H1 (cell line): ENCODE data around the gene COPS6. TPM values are rescaled to one million over a fixed set of nuclear protein-coding genes. Genes with fewer than 3 reads are reported as not detected.

Source experiments
- CTCF ChIA-PET: fragments of 300-600 bp; sonication (Branson Sonifier 250); formaldehyde crosslinking; loops from one replicate; lab custom pipeline; 2021; ENCODE audit not compliant: partially characterized antibody; lab: Charles Lee
- POLR2A ChIA-PET: fragments of 300-600 bp; sonication (Branson Sonifier 250); formaldehyde crosslinking; loops from one replicate; lab custom pipeline; 2021; ENCODE audit warnings: inconsistent platforms; ENCODE audit not compliant: partially characterized antibody; lab: Charles Lee
- DNase-seq, 2 experiments: peaks; one replicate each; pipeline versions ENCODE4 v3.0.0 to v3.0.0-alpha.2; 2010 to 2022; ENCODE audit warnings: low spot score in 2 of 2, low read depth in 1 of 2, mixed read lengths in 1 of 2
- FAIRE-seq: peaks from 2 replicates; lab custom pipeline; 2011; peaks lifted over from hg19 to GRCh38; lab: Jason Lieb, UNC
- H2AFZ ChIP-seq: 2 replicates; pipeline ENCODE4 v1.8.1; 2012; ENCODE audit warnings: low read length, inconsistent platforms
- H2AK5ac ChIP-seq: 2 replicates; pipeline ENCODE4 v1.6.1; 2013; ENCODE audit warnings: low read depth, low read length
- H2BK120ac ChIP-seq: replicated peaks from 2 replicates; pipeline ENCODE3; 2013; ENCODE audit warnings: low read depth, low read length, inconsistent platforms
- H2BK12ac ChIP-seq: 2 replicates; pipeline ENCODE4 v1.6.1; 2013; ENCODE audit warnings: low read depth, low read length
- H2BK15ac ChIP-seq: 2 replicates; pipeline ENCODE4 v1.6.1; 2013; ENCODE audit warnings: low read length
- H2BK20ac ChIP-seq: 2 replicates; pipeline ENCODE4 v1.6.1; 2013; ENCODE audit warnings: low read length
- H2BK5ac ChIP-seq: 2 replicates; pipeline ENCODE4 v1.6.1; 2013; ENCODE audit warnings: low read depth, low read length
- H3K14ac ChIP-seq: 2 replicates; pipeline ENCODE4 v1.6.1; 2013; ENCODE audit warnings: inconsistent platforms; ENCODE audit not compliant: insufficient read length
- H3K18ac ChIP-seq: 2 replicates; pipeline ENCODE4 v1.6.1; 2013; ENCODE audit warnings: low read length; ENCODE audit errors: extremely low read depth
- H3K23ac ChIP-seq: 2 replicates; pipeline ENCODE4 v1.6.1; 2013; ENCODE audit warnings: inconsistent platforms; ENCODE audit not compliant: insufficient read length
- H3K23me2 ChIP-seq: 2 replicates; pipeline ENCODE4 v1.6.1; 2013; ENCODE audit warnings: low read depth, low read length
- H3K27ac ChIP-seq: 2 replicates; pipeline ENCODE4 v1.6.1; 2011; ENCODE audit warnings: low read depth, low read length, inconsistent platforms
- H3K27me3 ChIP-seq, 4 experiments: replicated peaks in 1 of 4; 1 replicate in 1 of 4; 2 replicates in 3 of 4; pipeline versions ENCODE4 v1.6.1 to v1.8.1; 2011 to 2013; ENCODE audit warnings: low read length in 3 of 4, mild to moderate bottlenecking in 3 of 4, inconsistent platforms in 2 of 4, mixed read lengths in 2 of 4, moderate library complexity in 1 of 4; ENCODE audit not compliant: control insufficient read depth in 3 of 4, insufficient read depth in 3 of 4; ENCODE audit errors: extremely low read depth in 1 of 4
- H3K36me3 ChIP-seq, 4 experiments: 2 replicates each; pipeline versions ENCODE4 v1.6.1 to v1.8.1; 2011 to 2013; ENCODE audit warnings: mild to moderate bottlenecking in 4 of 4, low read length in 3 of 4, moderate library complexity in 2 of 4, control low read depth in 1 of 4, inconsistent platforms in 1 of 4; ENCODE audit not compliant: insufficient read depth in 4 of 4, control insufficient read depth in 2 of 4
- H3K4ac ChIP-seq: replicated peaks from 2 replicates; pipeline ENCODE3; 2013; ENCODE audit warnings: low read length, low read depth, mixed read lengths, inconsistent platforms; ENCODE audit not compliant: insufficient read length
- H3K4me1 ChIP-seq, 4 experiments: replicated peaks in 1 of 4; 1 replicate in 1 of 4; 2 replicates in 3 of 4; pipeline versions ENCODE4 v1.6.1 to v1.8.1; 2011 to 2013; ENCODE audit warnings: low read length in 3 of 4, inconsistent platforms in 2 of 4, mixed read lengths in 1 of 4; ENCODE audit not compliant: insufficient read depth in 4 of 4, control insufficient read depth in 3 of 4
- H3K4me2 ChIP-seq, 2 experiments: 2 replicates each; pipeline versions ENCODE4 v1.6.1 to v1.8.1; 2011 to 2013; ENCODE audit warnings: low read depth in 2 of 2, low read length in 2 of 2, control low read depth in 1 of 2, inconsistent platforms in 1 of 2, mild to moderate bottlenecking in 1 of 2; ENCODE audit not compliant: insufficient read depth in 1 of 2
- H3K4me3 ChIP-seq, 4 experiments: fragments of 200-600, 300-600 bp in 1 of 4; sonication (generic), shearing (Covaris generic), sonication (Bioruptor Twin) in 1 of 4; 2 replicates each; pipeline versions ENCODE4 v1.5.1 to v1.8.1; 2011 to 2016; ENCODE audit warnings: low read length in 4 of 4, low read depth in 3 of 4, control low read depth in 2 of 4, inconsistent platforms in 2 of 4, mild to moderate bottlenecking in 2 of 4, mixed read lengths in 1 of 4, moderate library complexity in 1 of 4; ENCODE audit not compliant: insufficient read depth in 2 of 4; ENCODE audit errors: extremely low read depth in 1 of 4
- H3K56ac ChIP-seq: replicated peaks from 2 replicates; pipeline ENCODE3; 2013; ENCODE audit warnings: low read depth, mild to moderate bottlenecking, mixed read lengths, low read length, inconsistent platforms; ENCODE audit not compliant: insufficient read length
- H3K79me1 ChIP-seq: 2 replicates; pipeline ENCODE4 v1.6.1; 2013; ENCODE audit warnings: low read depth, low read length, control low read depth
- H3K79me2 ChIP-seq, 2 experiments: 2 replicates each; pipeline versions ENCODE4 v1.6.1 to v1.8.1; 2012 to 2013; ENCODE audit warnings: low read length in 2 of 2, mild to moderate bottlenecking in 2 of 2, inconsistent platforms in 1 of 2; ENCODE audit not compliant: insufficient read depth in 2 of 2, control insufficient read depth in 1 of 2
- H3K9ac ChIP-seq, 4 experiments: replicated peaks in 1 of 4; 1 replicate in 1 of 4; 2 replicates in 3 of 4; pipeline versions ENCODE4 v1.6.1 to v1.8.1; 2011 to 2013; ENCODE audit warnings: low read depth in 3 of 4, low read length in 3 of 4, control low read depth in 2 of 4, mild to moderate bottlenecking in 2 of 4, moderate library complexity in 2 of 4, inconsistent platforms in 1 of 4; ENCODE audit errors: extremely low read depth in 1 of 4
- H3K9me3 ChIP-seq, 2 experiments: 2 replicates each; pipeline versions ENCODE4 v1.6.1 to v1.8.1; 2012 to 2013; ENCODE audit warnings: mild to moderate bottlenecking in 2 of 2, moderate library complexity in 2 of 2, control low read depth in 1 of 2, inconsistent platforms in 1 of 2, low read depth in 1 of 2, low read length in 1 of 2, mixed read lengths in 1 of 2; ENCODE audit not compliant: insufficient read depth in 2 of 2
- H4K20me1 ChIP-seq, 2 experiments: replicated peaks in 1 of 2; 2 replicates each; pipeline versions ENCODE3 to v1.8.1; 2011 to 2013; ENCODE audit warnings: inconsistent platforms in 2 of 2, low read length in 2 of 2, mild to moderate bottlenecking in 1 of 2; ENCODE audit not compliant: insufficient read depth in 2 of 2, control insufficient read depth in 1 of 2
- H4K5ac ChIP-seq: 2 replicates; pipeline ENCODE4 v1.6.1; 2013; ENCODE audit warnings: low read length, low read depth, mixed read lengths, inconsistent platforms; ENCODE audit not compliant: insufficient read length
- H4K8ac ChIP-seq: 2 replicates; pipeline ENCODE4 v1.8.0; 2013; ENCODE audit warnings: mild to moderate bottlenecking, moderate library complexity, low read length, inconsistent platforms; ENCODE audit not compliant: insufficient read depth; ENCODE audit errors: extremely low read depth
- H4K91ac ChIP-seq: replicated peaks from 2 replicates; pipeline ENCODE3; 2013; ENCODE audit warnings: low read length, mixed read lengths, inconsistent platforms; ENCODE audit not compliant: insufficient read length
- CBX5 ChIP-seq: fragments of 300-800, 300-1000 bp; sonication (generic); IDR thresholded peaks from 2 replicates; pipeline ENCODE4 v1.7.1; 2016; ENCODE audit warnings: antibody characterized with exemption, low read length, low read depth
- NRF1 ChIP-seq: IDR thresholded peaks from 2 replicates; pipeline ENCODE4 v1.6.1; 2011; ENCODE audit warnings: mild to moderate bottlenecking, low read depth, low read length, improper control_type of control experiment
- POLR2AphosphoS5 ChIP-seq: IDR thresholded peaks from 2 replicates; pipeline ENCODE4 v1.6.1; 2011; ENCODE audit warnings: low read depth, low read length
- WGBS, 2 experiments: shearing (Covaris generic) in 1 of 2; methylation state at CpG; one replicate each; pipeline versions ENCODE4 v1.1.6 to v1.1.7; 2013 to 2015; ENCODE audit warnings: low lambda C conversion rate in 2 of 2, mixed read lengths in 2 of 2, inconsistent platforms in 1 of 2, low coverage in 1 of 2, missing lambda C conversion rate in 1 of 2; ENCODE audit not compliant: insufficient replicate concordance in 2 of 2, insufficient coverage in 1 of 2, insufficient read length in 1 of 2; ENCODE audit errors: extremely low coverage in 1 of 2, missing lambda C conversion rate in 1 of 2; 5-methylcytosine and 5-hydroxymethylcytosine counted together
- polyA plus RNA-seq, 7 experiments: library from polyadenylated mRNA; depleted of rRNA in 3 of 7; stranded (reverse) in 5 of 7; unstranded in 2 of 7; fragments of >200 nt in 5 of 7; fragments of 200-250 nt in 2 of 7; gene quantifications; 1 replicate in 5 of 7; 2 replicates in 1 of 7; 4 replicates in 1 of 7; pipeline versions ENCODE4 v1.2.1 to v1.2.3, GENCODE V29; 2011 to 2013; ENCODE audit warnings: missing spikeins in 2 of 7, mixed read lengths in 2 of 7
- total RNA-seq: library from RNA; stranded (reverse); fragmentation: NEBNext Ultra II Directional; extraction: Animal tissue kit (Norgen Biotek cat#: 25700); gene quantifications from 2 replicates; pipeline ENCODE4 v1.2.1, GENCODE V29; 2021

COPS6 gene
- total and polyA plus RNA-seq, 2 of the 8 experiments (the other 6 are each of a cell fraction or from before 2014, with no cell fraction given): 127 to 225 TPM

DNA sequence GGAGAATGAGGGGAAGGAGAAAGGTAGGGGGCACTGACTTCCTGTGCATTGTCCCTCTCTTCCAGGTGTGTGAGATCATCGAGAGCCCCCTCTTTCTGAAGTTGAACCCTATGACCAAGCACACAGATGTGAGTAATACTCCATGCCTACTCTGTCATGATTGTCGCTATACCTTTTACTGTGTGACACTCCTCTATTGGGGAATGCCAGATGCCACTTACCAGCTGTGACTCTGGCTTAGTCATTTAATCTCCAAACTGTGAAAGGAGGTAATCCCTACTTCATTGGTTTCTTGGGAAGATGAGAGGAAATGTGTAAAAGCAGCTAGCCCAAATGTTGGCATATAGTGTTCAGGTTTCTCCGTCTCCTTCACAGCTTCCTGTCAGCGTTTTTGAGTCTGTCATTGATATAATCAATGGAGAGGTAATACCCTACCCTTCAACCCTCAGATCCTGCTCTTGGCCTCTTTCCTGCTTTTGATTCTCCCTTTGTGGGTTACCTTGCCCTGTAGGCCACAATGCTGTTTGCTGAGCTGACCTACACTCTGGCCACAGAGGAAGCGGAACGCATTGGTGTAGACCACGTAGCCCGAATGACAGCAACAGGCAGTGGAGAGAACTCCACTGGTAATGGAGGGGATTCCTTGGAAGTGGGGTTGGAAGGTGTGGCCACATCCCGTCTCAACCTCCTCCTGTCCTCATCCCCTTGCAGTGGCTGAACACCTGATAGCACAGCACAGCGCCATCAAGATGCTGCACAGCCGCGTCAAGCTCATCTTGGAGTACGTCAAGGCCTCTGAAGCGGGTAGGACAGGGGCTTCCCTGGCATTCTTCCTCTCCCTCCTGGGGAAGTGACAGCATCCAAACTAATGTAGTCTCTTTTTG, 2.0 kb downstream of the COPS6 start:
- H4K91ac ChIP-seq: no peak overlapping the region
- H3K18ac ChIP-seq: no peak overlapping the region
- no peak overlapping the region for H3K14ac ChIP-seq
- peaks cover 4% of the 10 kb centered on the region; the same call in 1 of the 2 replicates for H3K23me2 ChIP-seq
- no peak overlapping the region for H2BK120ac ChIP-seq
- 90% methylated on average over 14 of the region's 14 CpGs; no CpG with 5 or more reads in 1 of the 2 experiments for WGBS, 2 experiments
- no peak overlapping the region for H2AFZ ChIP-seq
- no peaks in the 10 kb centered on the region for H3K9me3 ChIP-seq
- H2AK5ac ChIP-seq: no peak overlapping the region
- H3K36me3 ChIP-seq: peaks cover 44 to 55% (median 51%) of the 10 kb centered on the region in 4 experiments
- DNase-seq (no peak), FAIRE-seq (no peak)
- no peaks in the 10 kb centered on the region; a peak in 1 of 7 replicates for H3K4me1 ChIP-seq
- H4K5ac ChIP-seq: no peak overlapping the region
- H2BK12ac ChIP-seq: no peak overlapping the region
- ChIA-PET POLR2A (interaction anchor here (0.7 to 19.5 kb wide), 13 partner anchors 6 to 78 kb away, joined by 3 to 722 read pairs (median 4); partner anchors contain the start of genes AP4M1, COPS6, GAL3ST4 and MBLAC1), CTCF (interaction anchor here (0.8 to 2.4 kb wide), 2 partner anchors 8 to 39 kb away, joined by 3 to 5 read pairs; no protein-coding TSS in a partner anchor)
- H3K9ac ChIP-seq: no peak overlapping the region; a peak in 1 of 7 replicates
- peaks cover 20 to 27% of the 10 kb centered on the region in 2 experiments for H4K20me1 ChIP-seq
- TF ChIP-seq CBX5 (no peak), POLR2AphosphoS5 (peak; percentile 7; the same call in 1 of the 2 replicates), NRF1 (no peak)
- H3K79me2 ChIP-seq: peaks cover 0 to 9% of the 10 kb centered on the region in 2 experiments; a peak in 1 of 4 replicates
- H2BK20ac ChIP-seq: no peak overlapping the region
- peaks cover 7% of the 10 kb centered on the region for H3K79me1 ChIP-seq
- peak overlapping the region; percentile 62 for H4K8ac ChIP-seq
- H3K27ac ChIP-seq: 0 out of 2 replicates have a peak overlapping the region, but pooled peaks have one; percentile 18
- H3K4ac ChIP-seq: no peak overlapping the region
- no peak overlapping the region for H3K23ac ChIP-seq
- no peak overlapping the region for H2BK15ac ChIP-seq
- no peak overlapping the region for H3K56ac ChIP-seq
- no peak overlapping the region for H3K4me2 ChIP-seq
- no peak overlapping the region for H2BK5ac ChIP-seq
- H3K4me3 ChIP-seq: no peak overlapping the region
- no peaks in the 10 kb centered on the region for H3K27me3 ChIP-seq
